Measurements from ENCODE around the gene LAMA5. TPM values are rescaled to one million over a fixed set of nuclear protein-coding genes. Genes with fewer than 3 reads are reported as not detected.
A peak's percentile ranks its signal among the peaks of the same experiment; 100 is the strongest.

LAMA5 gene
- total and polyA plus RNA-seq, 2 experiments from 2014 or later: 201 to 298 TPM

DNA sequence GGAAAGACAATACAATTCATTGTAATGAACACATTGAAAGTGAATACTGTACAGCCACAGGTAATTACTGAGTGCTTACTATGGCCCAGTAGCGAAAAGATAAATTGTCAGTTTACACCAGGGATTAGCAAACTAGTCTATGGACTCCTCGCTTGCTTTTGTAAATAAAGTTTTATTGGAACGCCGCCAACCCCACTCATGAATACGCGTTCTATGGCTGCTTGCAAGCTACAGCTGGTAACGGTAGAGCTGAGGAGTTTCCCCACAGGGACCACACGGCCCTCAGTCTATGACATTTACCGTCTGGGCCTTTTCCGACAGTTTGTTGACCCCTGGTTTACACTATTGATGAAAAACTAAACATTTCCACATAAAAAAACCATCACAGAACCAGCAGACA is 24.2 kb downstream of the LAMA5 start:
- Histone ChIP-seq H3K4me1 (ENCODE audit: insufficient read depth) (no peaks in the 10 kb centered on the region), H3K27ac (ENCODE audit: low read depth) (peak overlapping the region; percentile 69; the same call in 1 of the 2 replicates)

More for the DNA sequence above, 24.2 kb downstream of the LAMA5 start:
- H3K27me3 Mint-ChIP-seq (ENCODE audit: insufficient read depth, low read depth, poor library complexity): peaks cover 6% of the 10 kb centered on the region
- H3K4me1 Mint-ChIP-seq: no peaks in the 10 kb centered on the region
- no peak overlapping the region for H3K4me3 ChIP-seq
- no peak for ATAC-seq
- no peak overlapping the region for H3K27ac Mint-ChIP-seq
- TF ChIP-seq CREB1 (CRISPR knock-in tag; IDR thresholded peaks at IDR 0.05; ENCODE audit: low read depth): no peak
- no peak for TF ChIP-seq POLR2AphosphoS5 (IDR thresholded peaks at IDR 0.05; ENCODE audit: low read depth)
- TF ChIP-seq ZNF331 (CRISPR knock-in tag; IDR thresholded peaks at IDR 0.05; ENCODE audit: low read depth): no peak
- no peak for TF ChIP-seq NANOG (IDR thresholded peaks at IDR 0.05; ENCODE audit: borderline replicate concordance)
- no peak for TF ChIP-seq ZNF114 (CRISPR knock-in tag; IDR thresholded peaks at IDR 0.05)
- no peak for TF ChIP-seq EZH2phosphoT487 (IDR thresholded peaks at IDR 0.05; ENCODE audit: unreplicated experiment)
- no peak for TF ChIP-seq EZH2 (IDR thresholded peaks at IDR 0.05; ENCODE audit: low read depth, unreplicated experiment)
- no peak for TF ChIP-seq CTCF (conservative IDR thresholded peaks at IDR 0.05; ENCODE audit: low read depth in 2 of 2)
- TF ChIP-seq REST (IDR thresholded peaks at IDR 0.05; ENCODE audit: unreplicated experiment): no peak
- no peak for TF ChIP-seq ZNF462 (CRISPR knock-in tag; IDR thresholded peaks at IDR 0.05)
- TF ChIP-seq, protein P1, sequence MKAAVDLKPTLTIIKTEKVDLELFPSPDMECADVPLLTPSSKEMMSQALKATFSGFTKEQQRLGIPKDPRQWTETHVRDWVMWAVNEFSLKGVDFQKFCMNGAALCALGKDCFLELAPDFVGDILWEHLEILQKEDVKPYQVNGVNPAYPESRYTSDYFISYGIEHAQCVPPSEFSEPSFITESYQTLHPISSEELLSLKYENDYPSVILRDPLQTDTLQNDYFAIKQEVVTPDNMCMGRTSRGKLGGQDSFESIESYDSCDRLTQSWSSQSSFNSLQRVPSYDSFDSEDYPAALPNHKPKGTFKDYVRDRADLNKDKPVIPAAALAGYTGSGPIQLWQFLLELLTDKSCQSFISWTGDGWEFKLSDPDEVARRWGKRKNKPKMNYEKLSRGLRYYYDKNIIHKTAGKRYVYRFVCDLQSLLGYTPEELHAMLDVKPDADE (IDR thresholded peaks at IDR 0.05): no peak
- TF ChIP-seq STAT1 (IDR thresholded peaks at IDR 0.05; ENCODE audit: unreplicated experiment): no peak
- no peak for TF ChIP-seq JUNB (IDR thresholded peaks at IDR 0.05; ENCODE audit: unreplicated experiment)
- H3K4me2 ChIP-seq: no peak overlapping the region
- peaks cover 22% of the 10 kb centered on the region for H3F3A ChIP-seq (replicated peaks; ENCODE audit: low read depth)
- H3K27me3 ChIP-seq (ENCODE audit: insufficient read depth): no peaks in the 10 kb centered on the region
- peaks cover 39% of the 10 kb centered on the region for H3K36me3 ChIP-seq (ENCODE audit: insufficient read depth)
- no peak for DNase-seq (ENCODE audit: low spot score)
- H3K9me3 Mint-ChIP-seq: peaks cover 2% of the 10 kb centered on the region; the same call in 2 of the 3 replicates
- peaks cover 14% of the 10 kb centered on the region; the same call in 1 of the 2 replicates for H3K79me2 ChIP-seq (replicated peaks; ENCODE audit: insufficient read depth)
- no peak overlapping the region for H3K4me3 Mint-ChIP-seq
- H2AFZ ChIP-seq: no peak overlapping the region
- H4K20me1 ChIP-seq (replicated peaks; ENCODE audit: insufficient read depth): no peaks in the 10 kb centered on the region; the same call in 1 of the 2 replicates
- no peaks in the 10 kb centered on the region for H3K9me2 ChIP-seq (ENCODE audit: insufficient read depth)
- peaks cover 75% of the 10 kb centered on the region for H3K36me3 Mint-ChIP-seq (ENCODE audit: low read depth)

Measured in GM23338 (cell line).